NCI-H187 treated with DMSO at 0.1 percent for 48 hours (cell line): ENCODE data around the gene RFC3.

Source experiments
- DNase-seq: peaks from one replicate; lab custom pipeline; 2025; lab: John Stamatoyannopoulos, UW

The RFC3 gene

DNA sequence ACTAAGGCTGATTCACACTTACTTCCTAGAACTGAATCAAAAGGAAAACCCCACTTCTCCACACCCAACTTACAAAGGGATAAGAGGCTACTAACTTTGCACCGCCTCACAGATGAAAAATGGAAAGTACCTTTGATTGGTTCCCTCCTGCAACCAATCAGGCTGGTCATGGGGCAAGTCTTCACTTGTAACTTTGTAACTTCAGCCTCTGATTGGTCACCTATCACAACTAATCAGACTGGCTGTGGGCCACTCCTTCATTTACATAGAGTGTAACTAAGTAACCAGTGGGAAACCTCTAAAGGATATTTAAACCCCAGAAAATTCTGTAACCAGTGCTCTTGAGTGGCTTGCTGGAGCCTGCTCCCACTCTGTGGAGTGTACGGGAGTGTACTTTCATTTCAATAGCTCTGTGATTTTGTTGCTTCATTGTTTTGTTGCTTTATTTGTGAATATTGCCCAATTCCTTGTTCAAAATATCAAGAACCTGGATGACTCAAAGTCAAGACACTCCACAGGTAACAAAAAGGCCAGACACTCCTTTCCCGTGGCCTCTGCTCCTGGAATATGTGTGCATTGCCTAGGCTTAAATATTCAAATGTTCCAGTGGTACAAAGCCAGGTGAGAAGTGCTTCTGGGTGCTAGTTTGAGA lies 50.5 kb downstream of the RFC3 start:
- no peak for DNase-seq

DNA sequence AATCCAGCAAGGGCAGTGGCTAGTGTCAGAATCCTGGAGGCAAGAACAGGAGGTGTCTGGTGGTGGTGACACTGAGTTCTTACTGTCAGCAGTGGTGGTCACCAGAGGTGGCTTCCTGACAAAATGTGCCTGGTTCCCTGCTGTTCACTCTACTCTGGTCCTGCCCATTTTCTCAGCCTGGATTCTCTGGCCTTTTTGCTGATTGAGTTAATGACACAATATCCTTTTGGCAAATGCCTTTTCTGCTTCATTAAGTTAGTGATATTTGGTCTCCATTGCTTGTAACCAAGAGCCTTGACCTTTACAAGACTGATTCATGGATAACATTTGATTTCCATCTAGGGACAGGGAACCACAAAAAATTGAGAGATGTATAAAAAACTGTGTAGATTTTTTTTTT lies 51.1 kb downstream of the RFC3 start:
- DNase-seq = no peak

DNA sequence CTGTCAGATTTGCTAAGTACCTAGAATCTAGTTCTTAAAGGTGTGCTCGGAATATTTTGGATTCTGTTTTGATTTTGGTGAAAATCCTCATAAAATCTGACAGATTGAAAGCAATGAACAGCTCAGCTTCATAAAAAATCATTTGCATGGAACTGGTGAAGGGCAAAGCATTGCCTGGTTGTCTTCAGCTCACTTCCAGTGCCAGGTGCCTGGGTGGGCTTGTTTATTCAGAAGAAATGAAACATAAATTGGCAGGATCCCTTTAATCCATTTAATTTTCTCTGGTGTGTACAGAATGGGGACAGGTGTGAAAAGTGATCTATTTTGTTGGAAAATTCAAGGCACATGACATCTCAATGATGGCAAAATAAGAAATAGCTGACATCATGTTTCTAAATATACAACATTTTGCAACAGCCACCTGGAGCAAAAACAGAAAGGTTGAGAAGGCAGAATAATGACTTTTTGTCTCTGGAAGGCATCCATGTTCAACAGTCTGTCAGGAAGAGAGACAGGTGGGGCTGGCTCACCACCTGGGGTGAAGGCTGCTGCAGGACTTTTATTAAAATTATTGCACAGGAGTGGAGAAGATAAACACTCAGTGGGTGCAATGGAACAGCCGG lies 52.2 kb downstream of the RFC3 start:
- DNase-seq = no peak

DNA sequence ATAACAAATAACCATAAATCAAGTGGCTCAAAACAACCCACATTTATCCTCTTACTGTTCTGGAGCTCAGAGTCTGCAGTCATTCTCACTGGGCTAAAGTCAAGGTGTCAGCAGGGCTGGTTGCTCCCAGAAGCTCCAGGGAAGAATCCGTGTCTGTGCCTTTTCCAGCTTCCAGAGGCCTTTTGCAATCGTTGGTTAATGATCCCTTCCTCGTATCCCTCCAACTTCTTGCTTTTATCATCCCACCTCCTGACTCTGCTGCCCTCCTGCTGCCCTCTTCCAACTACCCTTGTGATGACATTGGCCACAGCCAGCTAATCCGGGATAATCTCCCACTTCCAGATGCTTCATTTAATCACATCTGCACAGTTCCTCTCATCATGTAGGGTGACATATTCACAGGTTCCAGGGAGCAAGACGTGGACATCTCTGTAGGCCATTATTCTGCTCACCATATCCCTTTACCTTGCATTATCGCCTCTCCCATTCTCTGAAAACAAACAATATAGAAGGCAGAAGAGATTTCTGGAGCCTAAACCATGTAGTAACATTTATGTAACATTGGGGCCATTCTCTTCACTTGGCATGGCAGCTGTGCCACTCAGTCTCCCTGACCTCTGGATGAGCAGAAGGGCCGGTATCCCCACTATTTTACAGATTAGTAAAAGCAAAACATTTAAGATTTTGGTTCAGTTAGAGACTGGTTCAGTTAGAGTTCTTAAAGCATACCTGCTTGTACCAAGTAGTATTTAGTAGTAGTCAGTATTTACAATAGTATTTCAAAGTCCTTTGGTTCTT lies 53.5 kb downstream of the RFC3 start:
- DNase-seq = no peak

DNA sequence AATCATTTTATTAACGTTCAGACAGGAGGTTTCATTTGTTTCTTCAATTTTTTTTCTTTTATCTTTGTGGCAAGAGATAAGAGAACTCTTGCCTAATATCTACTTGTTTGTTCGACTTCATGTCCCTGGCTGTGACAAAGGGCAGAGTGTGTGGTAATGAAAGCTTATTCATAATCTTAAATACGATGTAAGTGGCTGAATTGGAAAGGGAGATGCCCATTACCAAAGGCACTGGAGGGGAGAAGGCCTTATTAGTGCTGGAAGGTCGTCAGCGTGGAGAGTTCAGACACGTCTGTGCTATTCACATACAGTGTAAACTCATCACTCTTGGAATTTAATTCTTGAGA lies 54.0 kb downstream of the RFC3 start:
- DNase-seq = no peak

DNA sequence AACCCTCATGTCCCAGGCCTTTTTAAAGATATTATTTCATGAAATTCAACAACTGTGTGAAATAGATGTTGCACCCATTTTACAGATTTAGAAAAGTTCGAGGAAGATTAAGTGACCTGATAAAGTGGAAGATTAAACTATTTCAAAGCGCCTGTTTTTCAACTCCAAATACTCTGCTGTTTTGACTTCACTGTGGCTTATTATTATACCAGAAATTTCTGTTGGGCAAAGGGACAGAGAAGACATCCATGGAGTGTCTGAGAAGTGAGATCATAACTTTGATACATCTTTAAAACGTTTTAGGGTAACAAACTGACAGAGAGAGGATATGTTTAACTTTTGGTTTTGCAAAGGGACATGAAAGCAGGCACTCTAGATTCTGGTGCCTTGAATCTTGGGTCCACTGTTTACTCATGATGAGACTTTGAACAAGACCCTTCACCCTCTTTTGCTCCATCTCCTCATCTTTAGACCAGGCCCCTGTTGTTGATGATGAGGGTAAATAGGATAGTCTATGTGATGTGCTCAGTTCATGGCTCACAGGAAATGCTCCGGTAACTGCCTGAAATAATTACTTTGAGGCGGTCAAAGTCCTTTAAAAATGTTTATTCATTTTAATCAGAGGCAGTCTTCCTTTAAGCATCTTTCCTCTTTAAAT lies 55.4 kb downstream of the RFC3 start:
- DNase-seq = no peak

DNA sequence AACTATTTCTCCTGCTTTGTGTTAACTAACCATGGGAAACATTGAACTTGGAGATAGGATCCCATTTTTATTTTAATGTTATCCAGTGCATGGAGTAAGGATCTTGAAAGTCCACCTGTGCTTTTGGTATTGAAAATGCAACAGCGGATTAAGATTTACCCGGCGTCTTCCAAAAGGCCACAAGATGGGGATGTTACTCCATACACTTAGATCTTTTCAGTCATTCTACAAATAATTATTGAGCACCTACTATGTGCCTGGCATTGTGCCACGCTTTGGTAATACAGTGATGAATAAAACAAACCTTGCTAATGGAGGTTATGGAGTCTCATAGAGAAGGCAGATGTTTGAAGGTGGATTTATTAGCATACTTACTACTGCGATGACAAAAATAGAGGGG lies 56.9 kb downstream of the RFC3 start:
- DNase-seq = no peak

DNA sequence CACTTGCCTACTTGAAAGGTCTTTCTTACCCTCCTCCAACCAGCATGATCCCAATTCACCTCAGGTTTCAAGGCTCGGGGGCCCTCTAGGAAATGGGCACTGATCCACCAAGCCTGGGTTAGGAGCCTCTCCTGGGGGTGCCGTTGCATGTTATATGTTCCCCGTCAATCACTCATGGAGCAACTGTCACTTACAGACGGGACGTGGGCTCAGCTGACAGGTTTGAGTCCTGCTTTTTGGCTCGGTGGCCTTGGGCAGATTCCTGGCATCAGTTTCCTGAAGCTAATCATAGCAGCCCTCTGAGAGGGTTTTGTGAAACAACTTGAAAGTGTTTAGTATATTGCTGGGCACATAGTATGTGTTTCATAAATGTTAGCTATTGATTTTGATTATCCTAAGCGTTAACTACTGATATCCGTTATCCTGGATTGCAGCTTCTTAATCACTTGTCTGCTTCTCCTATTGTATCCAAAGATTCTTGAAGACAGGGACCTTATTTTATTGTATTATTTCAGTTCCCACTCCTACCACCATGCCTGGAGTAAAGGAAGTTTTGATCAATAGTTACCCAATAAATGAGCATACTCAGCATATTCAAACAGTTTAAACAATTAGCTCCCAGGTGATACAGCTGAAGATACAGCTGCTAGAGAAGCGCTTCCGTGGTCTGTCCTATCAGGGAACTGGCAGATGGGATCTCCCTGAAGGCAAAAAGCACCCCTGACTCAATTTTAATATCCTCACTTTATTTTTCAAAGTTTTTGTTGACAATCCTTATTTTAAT lies 57.9 kb downstream of the RFC3 start:
- no peak for DNase-seq

DNA sequence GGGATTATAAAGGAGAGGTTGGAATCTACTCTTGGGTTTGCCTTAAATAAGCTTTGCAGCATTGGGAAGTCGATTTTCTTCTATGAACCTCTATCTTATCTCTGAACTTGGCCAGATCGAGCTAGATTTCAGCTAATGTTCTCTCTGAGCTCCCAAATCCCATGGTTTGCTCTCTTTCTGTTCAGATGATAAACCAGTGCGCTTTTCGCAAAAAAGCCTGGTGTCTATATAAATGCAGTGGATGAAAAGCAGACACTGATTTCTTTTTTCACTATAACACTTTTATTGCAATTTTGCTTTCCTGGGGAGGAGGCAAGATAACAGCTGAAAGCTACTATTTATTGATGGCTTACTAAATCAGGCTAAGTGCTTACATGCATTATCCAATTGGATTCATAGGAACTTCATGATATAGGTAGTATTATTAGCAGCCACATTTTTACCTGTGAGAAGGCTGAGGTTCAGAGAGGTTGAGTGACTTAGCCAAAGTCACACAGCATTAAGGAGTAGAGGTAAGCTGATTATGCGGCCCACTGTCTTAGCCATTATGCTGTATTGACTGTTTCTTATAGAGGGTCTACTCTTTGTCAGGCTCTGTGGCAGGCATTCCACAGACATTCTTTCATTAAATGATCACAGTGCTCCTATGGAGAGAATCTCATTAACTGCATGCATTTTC lies 58.9 kb downstream of the RFC3 start:
- DNase-seq = no peak

DNA sequence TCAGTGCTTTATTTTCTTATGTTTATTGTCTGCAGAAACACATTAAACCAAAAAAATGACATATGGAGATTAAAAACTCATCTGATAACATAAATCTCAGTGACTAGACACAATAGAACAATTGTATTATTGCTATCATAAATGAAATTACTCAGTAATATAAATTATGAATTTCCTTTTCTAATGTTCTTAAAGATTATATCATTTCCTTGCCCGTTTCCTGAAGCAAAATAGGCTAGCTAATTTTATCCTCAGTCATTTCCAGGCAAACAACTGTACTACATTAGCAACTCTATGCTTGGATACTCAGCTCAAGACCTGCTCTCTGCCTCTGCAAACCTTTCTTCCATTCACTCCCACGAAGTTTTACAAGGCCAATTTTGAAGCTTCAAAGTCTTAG lies 61.2 kb downstream of the RFC3 start:
- DNase-seq = no peak

DNA sequence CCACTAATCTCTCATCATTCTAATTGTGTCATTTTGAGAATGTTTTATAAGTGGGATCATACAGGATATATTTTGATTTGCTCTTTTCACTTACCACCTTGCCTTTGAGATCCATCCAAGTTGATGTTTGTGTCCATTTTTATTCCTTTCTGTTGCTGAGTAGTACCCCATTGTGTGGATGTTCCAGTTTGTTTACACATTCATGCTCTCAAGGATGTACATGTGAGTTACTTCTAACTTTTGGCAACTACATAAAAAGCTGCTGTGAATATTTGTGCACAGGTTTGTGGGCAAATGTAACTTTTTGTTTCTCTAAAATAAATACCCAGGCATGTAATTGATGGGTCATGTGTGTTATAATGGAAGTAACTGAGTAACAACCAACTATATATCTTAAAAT lies 64.9 kb downstream of the RFC3 start:
- no peak for DNase-seq

DNA sequence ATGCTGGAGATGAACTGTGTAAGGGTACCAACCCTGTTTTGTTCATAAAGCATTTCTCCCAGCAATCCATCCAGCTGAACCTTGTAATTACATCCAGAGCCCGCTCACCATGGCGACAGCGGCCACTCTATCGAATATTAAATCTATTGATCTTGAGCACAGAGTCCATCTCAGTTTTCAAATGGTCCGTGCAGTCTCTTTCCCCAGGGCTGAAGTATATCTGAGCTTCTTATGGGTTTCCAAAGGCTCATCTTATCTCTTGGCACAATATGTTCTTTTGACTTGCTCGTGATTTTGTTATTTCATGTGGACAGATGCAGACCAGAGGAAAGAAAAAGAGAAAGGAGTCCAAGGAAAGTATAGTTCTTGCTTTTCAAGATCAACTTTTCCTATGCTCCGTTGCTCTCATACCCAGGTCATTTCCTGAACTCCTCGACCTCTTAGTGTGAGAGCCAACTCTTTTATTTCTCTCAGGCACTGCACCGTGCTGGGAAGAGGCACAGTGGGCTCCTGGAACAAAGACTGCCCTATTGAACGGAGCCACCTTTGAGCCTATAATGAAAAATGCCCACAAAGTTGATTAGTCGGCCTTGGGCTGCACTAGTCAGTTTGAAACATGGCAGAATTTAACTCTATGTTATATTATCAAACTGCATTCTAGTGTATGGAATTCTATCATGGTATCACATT lies 66.7 kb downstream of the RFC3 start:
- DNase-seq = no peak
